ENCODE measurements around the gene MAS1.
"Not testable (repeated sequence)": the region's sequence is repeated elsewhere in the genome, so short reads cannot be mapped to it uniquely, and the experiment has no call there.

MAS1 gene

GRCh38 chr6:159890792-159891191 lies at the start of gene MAS1:
TSS of gene MAS1 (plus strand) at chr6:159890988. CDS start at chr6:159906956, 15,968 bp downstream.
- DNase-seq (ENCODE audit: low read depth in 1 of 2, low spot score in 1 of 2), result no peak

GRCh38 chr6:159842035-159842434 lies 48.8 kb upstream of the MAS1 start:
- DNase-seq (ENCODE audit: low read depth in 1 of 2, low spot score in 1 of 2), result no peak

- DNase-seq (ENCODE audit: low read depth in 1 of 2, low spot score in 1 of 2), result no peak
These were observed 45.8 kb upstream of the MAS1 start for GRCh38 chr6:159844737-159845645.

GRCh38 chr6:159848552-159848951 lies 42.2 kb upstream of the MAS1 start:
- DNase-seq (ENCODE audit: low read depth in 1 of 2, low spot score in 1 of 2), result not testable (repeated sequence)

- not testable (repeated sequence) for DNase-seq (ENCODE audit: low read depth in 1 of 2, low spot score in 1 of 2)
These were observed 40.9 kb upstream of the MAS1 start for GRCh38 chr6:159849851-159850250.

- DNase-seq (ENCODE audit: low read depth in 1 of 2, low spot score in 1 of 2), result no peak
These were observed 37.9 kb upstream of the MAS1 start for GRCh38 chr6:159852877-159853276.

GRCh38 chr6:159853754-159854153 lies 37.0 kb upstream of the MAS1 start:
- no peak for DNase-seq (ENCODE audit: low read depth in 1 of 2, low spot score in 1 of 2)

GRCh38 chr6:159854959-159855358 lies 35.8 kb upstream of the MAS1 start:
- no peak for DNase-seq (ENCODE audit: low read depth in 1 of 2, low spot score in 1 of 2)

- DNase-seq (ENCODE audit: low read depth in 1 of 2, low spot score in 1 of 2), result no peak
These were observed 32.5 kb upstream of the MAS1 start for GRCh38 chr6:159858259-159858658.

GRCh38 chr6:159860482-159860881 lies 30.3 kb upstream of the MAS1 start:
- no peak for DNase-seq (ENCODE audit: low read depth in 1 of 2, low spot score in 1 of 2)

- no peak for DNase-seq (ENCODE audit: low read depth in 1 of 2, low spot score in 1 of 2)
These were observed 28.7 kb upstream of the MAS1 start for GRCh38 chr6:159862103-159862502.

- DNase-seq (ENCODE audit: low read depth in 1 of 2, low spot score in 1 of 2), result not testable (repeated sequence)
These were observed 27.4 kb upstream of the MAS1 start for GRCh38 chr6:159863341-159863740.

- no peak for DNase-seq (ENCODE audit: low read depth in 1 of 2, low spot score in 1 of 2)
These were observed 25.4 kb upstream of the MAS1 start for GRCh38 chr6:159865226-159865920.

- DNase-seq (ENCODE audit: low read depth in 1 of 2, low spot score in 1 of 2), result no peak
These were observed 24.2 kb upstream of the MAS1 start for GRCh38 chr6:159866286-159867247.

GRCh38 chr6:159871241-159871640 lies 19.5 kb upstream of the MAS1 start:
- DNase-seq (ENCODE audit: low read depth in 1 of 2, low spot score in 1 of 2), result no peak

- no peak for DNase-seq (ENCODE audit: low read depth in 1 of 2, low spot score in 1 of 2)
These were observed 18.9 kb upstream of the MAS1 start for GRCh38 chr6:159871906-159872305.

GRCh38 chr6:159874435-159874834 lies 16.4 kb upstream of the MAS1 start:
- no peak for DNase-seq (ENCODE audit: low read depth in 1 of 2, low spot score in 1 of 2)

GRCh38 chr6:159875194-159875593 lies 15.6 kb upstream of the MAS1 start:
- no peak for DNase-seq (ENCODE audit: low read depth in 1 of 2, low spot score in 1 of 2)

GRCh38 chr6:159876242-159876641 lies 14.5 kb upstream of the MAS1 start:
- no peak for DNase-seq (ENCODE audit: low read depth in 1 of 2, low spot score in 1 of 2)

- DNase-seq (ENCODE audit: low read depth in 1 of 2, low spot score in 1 of 2), result no peak
These were observed 13.5 kb upstream of the MAS1 start for GRCh38 chr6:159877256-159877808.

- DNase-seq (ENCODE audit: low read depth in 1 of 2, low spot score in 1 of 2), result no peak
These were observed 12.4 kb upstream of the MAS1 start for GRCh38 chr6:159878341-159878740.
